Uterus (tissue), 2 donors: ENCODE measurements around the gene PCDHGB5.

Experiments
- CTCF ChIP-seq, 4 experiments: fragments of 200-600 bp in 2 of 4; fragments of 450-650 bp in 2 of 4; sonication (generic) in 2 of 4; IDR thresholded peaks; one replicate each; pipeline ENCODE4 v1.5.1; 2016 to 2019; ENCODE audit warnings: antibody characterized with exemption in 4 of 4, mild to moderate bottlenecking in 2 of 4, moderate library complexity in 1 of 4
- POLR2A ChIP-seq, 2 donors: fragments of 450-650 bp; IDR thresholded peaks; one replicate each; pipeline ENCODE4 v1.6.1; 2016; ENCODE audit warnings: antibody characterized with exemption in 2 of 2, mild to moderate bottlenecking in 1 of 2, moderate library complexity in 1 of 2

GRCh38 chr5:141363952-141364660 is 33.6 kb upstream of the PCDHGB5 start, which contains the start of gene PCDHGA5:
- TF ChIP-seq CTCF (IDR thresholded peaks at IDR 0.05) (no peak), POLR2A (IDR thresholded peaks at IDR 0.05) (no peak)
